ENCODE measurements around the gene TAOK2.

DNA sequence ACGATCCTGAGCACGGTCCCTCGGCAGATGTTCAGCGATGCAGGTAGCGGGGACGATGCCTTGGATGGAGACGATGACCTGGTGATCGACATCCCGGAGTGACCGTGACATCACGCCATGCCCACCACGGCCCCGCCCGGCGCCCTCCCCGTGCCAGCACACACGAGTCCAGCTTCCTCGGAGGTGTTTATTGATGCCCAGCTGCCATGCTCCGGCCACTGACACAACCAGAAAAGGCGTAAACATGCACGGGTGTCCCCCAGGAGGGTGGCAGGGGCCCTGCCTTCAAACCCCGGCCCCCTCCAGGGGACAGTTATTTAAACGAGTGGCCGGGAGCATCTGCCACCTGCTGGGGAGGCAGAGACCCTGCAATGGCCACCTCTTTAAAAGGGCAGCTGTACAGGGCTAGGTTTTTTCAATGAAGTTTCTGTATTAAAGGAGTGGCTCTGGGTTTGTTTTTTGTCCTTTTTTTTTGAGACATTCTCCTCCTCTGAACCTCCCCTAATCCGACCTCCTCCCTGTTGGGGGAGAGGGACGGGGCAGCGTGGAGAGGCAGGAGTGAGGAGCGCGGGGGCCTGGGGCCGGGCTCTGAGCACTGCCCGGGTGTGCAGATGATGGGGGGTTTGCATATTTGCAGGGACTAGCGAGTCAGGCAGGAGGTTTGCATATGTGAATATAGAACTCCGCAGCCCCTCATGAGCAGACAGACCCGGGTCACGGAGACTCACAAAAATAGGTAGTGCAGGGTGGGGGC is 31.9 kb downstream of the TAOK2 start:
- no peak for TF ChIP-seq ZFP36 (IDR thresholded peaks at IDR 0.05; ENCODE audit: borderline replicate concordance, partially characterized antibody)
- peak; percentile 78 for TF ChIP-seq CTCF (IDR thresholded peaks at IDR 0.05)
- TF ChIP-seq CHD2 (IDR thresholded peaks at IDR 0.05; ENCODE audit: low read length, partially characterized antibody), result no peak
- no peak for TF ChIP-seq ZC3H11A (IDR thresholded peaks at IDR 0.05)
- no peak for TF ChIP-seq EP300 (IDR thresholded peaks at IDR 0.05)
- no peak for TF ChIP-seq TP53 (CRISPR knock-in tag; IDR thresholded peaks at IDR 0.05)
- TF ChIP-seq RFX5 (IDR thresholded peaks at IDR 0.05), result no peak
- TF ChIP-seq POLR2AphosphoS2 (conservative IDR thresholded peaks at IDR 0.05; ENCODE audit: low read length), result no peak
- TF ChIP-seq POLR2A (IDR thresholded peaks at IDR 0.05; ENCODE audit: low read length), result no peak
- no peak for TF ChIP-seq NR3C1 (IDR thresholded peaks at IDR 0.05)
- TF ChIP-seq CEBPB (IDR thresholded peaks at IDR 0.05), result no peak
- peak; percentile 64 to 71 for TF ChIP-seq RAD21 (conservative IDR thresholded peaks at IDR 0.05 in 1 of 2, IDR thresholded peaks at IDR 0.05 in 1 of 2)
- TF ChIP-seq HEYL (CRISPR knock-in tag; IDR thresholded peaks at IDR 0.05), result no peak

Data from A549 (cell line).